ENCODE results near the gene EPHA1.

The EPHA1 gene

DNA sequence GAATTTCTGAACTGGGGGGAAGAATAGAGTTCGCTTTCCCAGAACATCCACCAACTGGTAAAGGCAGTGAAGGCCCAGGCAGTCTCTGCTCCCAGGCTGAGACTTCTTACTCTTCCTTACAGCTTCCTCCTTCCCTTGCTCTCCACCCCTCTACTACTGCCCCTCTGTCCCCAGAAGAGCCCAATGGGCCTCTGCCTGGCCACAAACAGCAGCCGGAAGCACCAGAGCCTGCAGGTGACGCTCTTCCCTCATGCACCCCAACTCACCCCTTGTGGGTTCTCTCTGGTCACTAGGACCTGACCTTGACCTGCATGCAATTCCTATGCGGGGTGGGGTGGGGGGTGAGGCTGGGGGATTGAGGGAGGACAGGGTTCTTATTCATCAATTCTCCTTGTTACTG lies 62.6 kb downstream of the EPHA1 start:
- DNase-seq (ENCODE audit: low read depth), result no peak

DNA sequence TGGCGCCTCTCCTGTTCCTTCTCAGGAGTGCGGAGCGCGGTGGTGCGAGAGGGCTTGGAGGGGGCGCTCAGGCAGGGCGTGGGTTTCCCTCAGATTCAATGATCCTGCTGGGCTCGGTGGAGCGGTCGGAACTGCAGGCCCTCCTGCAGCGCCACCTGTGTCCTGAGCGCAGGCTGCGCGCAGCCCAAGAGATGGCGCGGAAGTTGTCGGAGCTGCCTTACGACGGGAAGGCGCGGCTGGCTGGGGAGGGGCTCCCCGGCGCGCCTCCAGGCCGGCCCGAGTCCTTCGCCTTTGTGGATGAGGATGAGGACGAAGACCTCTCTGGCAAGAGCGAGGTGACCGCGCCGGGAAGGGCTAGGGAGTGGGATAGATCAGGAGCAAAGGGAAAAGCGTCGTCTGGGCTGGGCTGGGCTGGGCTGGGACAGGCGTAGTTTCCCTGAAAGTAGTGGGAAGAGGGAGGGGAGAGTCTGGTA lies 63.2 kb downstream of the EPHA1 start:
- DNase-seq (ENCODE audit: low read depth), result no peak

DNA sequence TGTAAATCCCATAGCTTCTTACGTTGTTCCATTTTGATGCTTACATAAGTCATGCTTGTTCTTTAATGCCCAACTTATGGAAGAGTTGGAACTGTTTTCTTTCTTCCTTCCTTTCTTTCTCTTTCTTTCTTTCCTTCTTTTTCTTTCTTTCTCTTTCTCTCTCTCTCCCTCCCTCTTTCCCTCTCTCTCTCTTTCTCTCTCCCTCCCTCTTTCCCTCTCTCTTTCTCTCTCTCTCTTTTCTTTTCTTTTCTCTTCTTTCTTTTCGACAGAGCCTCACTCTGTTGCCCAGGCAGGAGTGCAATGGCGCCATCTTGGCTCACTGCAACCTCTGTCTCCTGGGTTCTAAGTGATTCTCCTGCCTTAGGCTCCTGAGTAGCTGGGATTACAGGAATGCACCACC lies 65.1 kb downstream of the EPHA1 start:
- DNase-seq (ENCODE audit: low read depth), result no peak

DNA sequence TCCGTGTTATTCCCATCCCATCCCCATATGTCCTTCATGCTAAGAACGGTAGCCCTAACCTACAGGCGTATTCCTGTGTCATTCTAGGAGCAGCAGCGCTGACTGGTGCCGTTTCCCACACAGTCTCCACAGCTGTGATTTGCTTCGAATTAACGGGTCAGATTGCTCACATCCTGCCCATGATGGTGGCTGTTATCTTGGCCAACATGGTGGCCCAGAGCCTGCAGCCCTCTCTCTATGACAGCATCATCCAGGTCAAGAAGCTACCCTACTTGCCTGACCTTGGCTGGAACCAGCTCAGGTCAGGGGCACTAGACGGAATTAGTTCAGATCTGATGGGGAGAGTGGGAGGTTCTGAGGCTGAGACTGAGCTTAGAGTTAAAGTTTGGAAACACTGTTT lies 66.8 kb downstream of the EPHA1 start:
- no peak for DNase-seq (ENCODE audit: low read depth)
